Hematopoietic multipotent progenitor cell treated with erythropoietin and hydrocortisone succinate and interleukin-3 and kit ligand, for 4 days (in vitro differentiated cells): ENCODE measurements around the gene ZNF296.

Experiments used
- DNase-seq: peaks from one replicate; pipeline ENCODE4 v3.0.0-alpha.2; 2015

The ZNF296 gene

GRCh38 chr19:45057444-45057843, 18.8 kb downstream of the ZNF296 start:
- DNase-seq = no peak

DNA sequence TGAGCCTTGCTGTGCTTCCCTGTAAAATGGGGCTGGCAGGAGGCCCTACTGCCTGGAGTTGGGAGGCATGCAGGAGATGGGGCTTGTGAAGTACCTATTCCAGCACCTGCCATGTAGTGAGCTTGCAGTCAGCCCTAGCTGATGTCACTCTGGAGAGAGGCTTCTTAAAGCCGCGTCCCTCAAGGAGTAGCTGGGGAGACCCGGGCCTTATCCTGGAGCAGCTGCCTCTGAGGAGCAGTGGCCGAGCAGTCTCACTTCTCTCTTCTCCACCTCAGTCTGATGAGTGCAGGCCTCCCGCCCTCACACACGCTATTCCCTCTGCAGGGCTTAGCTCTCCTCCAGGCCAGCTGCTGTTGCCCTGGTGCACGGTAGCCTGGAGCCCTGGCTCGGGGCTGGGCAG, 19.4 kb downstream of the ZNF296 start:
- DNase-seq = no peak

GRCh38 chr19:45051929-45052579, 24.2 kb downstream of the ZNF296 start:
- no peak for DNase-seq

DNA sequence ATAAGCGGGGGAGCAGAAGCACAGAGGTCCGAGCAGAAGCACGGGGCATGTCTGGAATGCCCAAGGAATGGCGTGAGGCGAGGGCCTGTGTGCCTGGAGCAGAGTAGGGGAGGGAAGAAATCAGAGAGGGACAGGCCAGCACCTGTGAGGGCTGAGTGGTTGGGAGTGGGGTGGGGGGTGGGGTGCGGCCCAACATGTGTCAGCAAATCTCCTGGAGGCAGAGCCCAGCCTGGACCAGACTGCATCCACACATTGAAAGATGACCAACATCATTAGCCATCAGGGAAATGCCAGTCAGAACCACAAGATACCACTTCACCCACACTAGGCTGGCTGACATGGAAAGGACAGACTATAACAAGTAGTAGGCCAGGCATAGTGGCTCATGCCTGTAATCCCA, 26.2 kb downstream of the ZNF296 start:
- no peak for DNase-seq

GRCh38 chr19:45049073-45049736, 27.1 kb downstream of the ZNF296 start:
- no peak for DNase-seq

GRCh38 chr19:45047188-45047797, 29.0 kb downstream of the ZNF296 start:
- DNase-seq = peak; percentile 76

GRCh38 chr19:45046355-45046754, 29.9 kb downstream of the ZNF296 start:
- no peak for DNase-seq

GRCh38 chr19:45045671-45046353, 30.5 kb downstream of the ZNF296 start:
- DNase-seq = no peak

DNA sequence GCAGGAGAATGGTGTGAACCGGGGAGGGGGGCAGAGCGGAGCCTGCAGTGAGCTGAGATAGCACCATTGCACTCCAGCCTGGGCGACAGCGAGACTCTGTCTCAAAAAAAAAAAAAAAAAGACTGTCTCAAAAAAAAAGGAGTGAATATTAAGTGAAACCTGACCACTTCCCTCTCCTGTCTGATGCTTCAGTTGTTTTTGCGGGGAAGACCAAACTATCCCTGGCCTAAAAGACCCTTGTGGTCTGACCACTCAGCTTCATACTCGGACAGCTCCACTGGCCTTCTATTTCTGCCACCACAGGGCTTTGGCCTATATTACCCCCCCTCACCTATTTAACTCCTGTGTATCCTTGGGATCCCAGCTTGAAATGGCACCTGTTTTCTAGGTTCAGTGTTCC, 35.2 kb downstream of the ZNF296 start:
- no peak for DNase-seq

DNA sequence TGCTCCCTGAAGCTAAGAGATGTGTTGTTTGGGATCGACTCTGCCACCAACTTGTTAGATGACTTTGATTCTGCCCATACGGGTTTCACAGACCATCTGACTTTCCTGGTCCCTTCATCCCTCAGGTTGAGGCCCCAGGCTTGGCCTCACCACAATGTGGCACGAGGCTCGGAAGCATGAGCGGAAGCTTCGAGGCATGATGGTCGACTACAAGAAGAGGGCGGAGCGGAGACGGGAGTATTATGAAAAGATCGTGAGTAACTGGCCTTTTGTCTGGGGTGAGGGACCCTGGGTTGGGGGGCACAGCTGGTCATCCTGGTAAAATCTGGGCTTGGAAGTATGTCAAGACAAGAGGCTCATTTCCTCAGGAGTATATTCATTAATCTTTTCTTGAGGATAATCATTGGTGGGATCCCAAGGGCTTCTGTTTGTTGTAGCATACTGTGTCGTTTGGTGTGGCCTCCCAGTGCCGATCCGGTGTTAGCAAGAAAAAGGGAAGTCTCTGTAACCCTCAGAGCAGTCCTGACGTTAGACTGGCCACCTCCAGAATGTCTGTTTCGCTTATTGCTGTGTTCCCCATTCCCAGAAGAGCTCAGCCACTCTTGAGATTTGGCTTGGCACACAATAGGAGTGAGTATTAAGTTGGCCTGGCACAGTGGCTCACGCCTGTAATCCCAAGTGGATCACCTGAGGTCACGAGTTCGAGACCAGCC, 36.1 kb downstream of the ZNF296 start:
- peak; percentile 59 for DNase-seq

DNA sequence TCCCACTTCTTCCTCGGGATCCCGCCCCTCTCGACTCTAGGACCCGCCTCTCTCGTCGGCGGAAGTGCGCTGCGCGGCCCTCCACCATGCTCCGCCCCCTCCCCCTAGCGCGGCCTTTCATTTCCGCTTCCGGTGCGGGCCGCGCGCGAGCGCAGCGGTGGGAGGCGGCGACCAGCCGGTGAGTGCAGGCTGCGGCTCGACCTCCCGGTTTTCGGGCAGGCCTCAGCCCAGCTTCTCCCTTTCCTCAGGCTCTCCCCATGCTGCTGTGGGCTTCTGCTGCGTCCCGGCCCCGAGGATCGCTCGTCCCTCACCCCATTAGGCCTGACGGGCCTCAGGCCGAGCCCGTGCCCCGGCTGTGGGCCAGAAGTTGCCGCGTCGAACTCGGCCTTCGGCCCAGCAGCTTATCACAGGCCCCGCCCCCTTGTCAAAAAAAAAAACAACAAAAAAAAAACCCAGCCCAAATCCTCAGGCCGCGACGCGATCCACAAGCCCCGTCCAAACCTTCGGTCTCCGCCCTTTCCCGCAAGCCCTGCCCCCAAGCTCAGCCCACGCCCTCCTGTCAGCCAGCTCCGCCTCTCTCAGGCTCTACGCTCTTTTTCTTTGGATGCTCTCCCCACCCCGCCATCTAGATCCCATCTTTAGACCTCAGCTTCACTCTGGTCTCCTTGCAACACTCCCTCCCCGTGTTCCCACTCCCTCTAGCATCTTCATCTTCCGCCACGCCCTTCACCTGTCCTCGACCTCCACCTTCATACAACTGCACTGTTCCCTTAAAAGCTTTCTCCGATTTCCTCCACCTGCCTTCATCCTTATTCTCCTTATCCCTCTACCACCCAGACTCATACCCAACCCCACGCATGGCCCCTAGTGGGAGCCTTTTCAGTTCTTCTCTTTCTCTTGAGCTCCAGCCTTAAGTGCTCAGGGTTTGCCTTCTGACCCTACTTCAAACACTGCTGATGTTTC, 37.1 kb downstream of the ZNF296 start, which contains the start of gene CLASRP:
Gene CLASRP (plus strand): TSS at position 115 of the 963 bp plus-strand sequence. CDS start 1,168 bp downstream, outside the sequence.
- DNase-seq = peak; percentile 96

DNA sequence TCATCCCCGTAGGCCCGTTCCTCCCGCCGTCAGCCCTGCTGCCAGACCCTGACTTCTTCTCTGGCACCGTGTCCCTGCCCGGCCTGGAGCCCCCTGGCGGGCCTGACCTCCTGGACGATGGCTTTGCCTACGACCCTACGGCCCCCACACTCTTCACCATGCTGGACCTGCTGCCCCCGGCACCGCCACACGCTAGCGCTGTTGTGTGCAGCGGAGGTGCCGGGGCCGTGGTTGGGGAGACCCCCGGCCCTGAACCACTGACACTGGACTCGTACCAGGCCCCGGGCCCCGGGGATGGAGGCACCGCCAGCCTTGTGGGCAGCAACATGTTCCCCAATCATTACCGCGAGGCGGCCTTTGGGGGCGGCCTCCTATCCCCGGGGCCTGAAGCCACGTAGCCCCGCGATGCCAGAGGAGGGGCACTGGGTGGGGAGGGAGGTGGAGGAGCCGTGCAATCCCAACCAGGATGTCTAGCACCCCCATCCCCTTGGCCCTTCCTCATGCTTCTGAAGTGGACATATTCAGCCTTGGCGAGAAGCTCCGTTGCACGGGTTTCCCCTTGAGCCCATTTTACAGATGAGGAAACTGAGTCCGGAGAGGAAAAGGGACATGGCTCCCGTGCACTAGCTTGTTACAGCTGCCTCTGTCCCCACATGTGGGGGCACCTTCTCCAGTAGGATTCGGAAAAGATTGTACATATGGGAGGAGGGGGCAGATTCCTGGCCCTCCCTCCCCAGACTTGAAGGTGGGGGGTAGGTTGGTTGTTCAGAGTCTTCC, 38.7 kb downstream of the ZNF296 start:
- DNase-seq = no peak

DNA sequence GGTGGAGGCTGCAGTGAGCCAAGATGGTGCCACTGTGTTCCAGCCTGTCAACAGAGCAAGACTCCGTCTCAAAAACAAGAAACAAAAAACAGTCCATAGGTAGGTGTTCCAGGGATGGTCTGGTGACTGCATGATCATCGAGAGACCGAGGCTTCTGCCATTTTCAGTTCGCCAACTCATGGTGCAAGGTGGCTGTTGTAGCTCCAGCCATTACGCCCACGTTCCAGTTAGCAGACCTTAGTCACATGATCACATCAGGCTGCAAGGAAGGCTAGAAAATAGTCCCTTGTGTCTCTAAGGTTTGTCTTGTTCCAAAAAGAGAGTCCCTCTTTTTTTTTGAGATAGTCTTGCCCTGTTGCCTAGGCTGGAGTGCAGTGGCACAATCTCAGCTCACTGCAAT, 40.5 kb downstream of the ZNF296 start:
- no peak for DNase-seq

DNA sequence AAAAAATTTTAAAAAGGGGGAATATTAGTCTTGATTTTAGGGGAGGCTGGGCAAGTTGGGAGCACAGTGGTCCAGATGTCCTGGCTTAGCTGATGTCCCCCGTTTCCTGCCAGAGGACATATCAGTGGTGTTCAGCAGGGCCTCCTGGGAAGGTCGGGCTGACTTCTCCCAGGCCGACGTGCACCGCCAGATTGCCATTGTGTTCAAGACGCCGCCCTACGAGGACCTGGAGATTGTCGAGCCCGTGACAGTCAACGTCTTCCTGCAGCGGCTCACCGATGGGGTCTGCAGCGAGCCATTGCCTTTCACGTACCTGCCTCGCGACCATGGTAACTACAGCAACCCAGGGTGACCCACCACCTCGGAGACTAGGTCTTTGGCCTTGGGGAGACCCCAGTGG, 43.9 kb downstream of the ZNF296 start:
- DNase-seq = no peak

GRCh38 chr19:45030825-45031224, 45.5 kb downstream of the ZNF296 start:
- DNase-seq = no peak

GRCh38 chr19:45027371-45027770, 48.9 kb downstream of the ZNF296 start:
- no peak for DNase-seq

DNA sequence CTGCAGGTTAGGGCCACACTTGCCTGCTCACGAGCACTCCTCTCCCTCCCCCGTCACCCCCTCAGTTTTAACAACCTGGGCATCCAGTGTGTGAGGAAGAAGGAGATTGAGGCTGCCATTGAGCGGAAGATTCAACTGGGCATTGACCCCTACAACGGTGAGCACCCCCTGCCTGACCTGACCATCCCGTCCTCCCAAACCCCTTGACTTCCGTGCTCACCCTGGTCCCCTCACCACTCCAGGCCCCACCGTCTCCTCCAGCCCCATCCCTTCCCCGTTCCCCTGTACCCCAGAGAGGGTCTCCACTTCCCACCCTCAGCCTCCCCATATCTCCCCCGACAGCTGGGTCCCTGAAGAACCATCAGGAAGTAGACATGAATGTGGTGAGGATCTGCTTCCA, 51.0 kb downstream of the ZNF296 start:
- no peak for DNase-seq

GRCh38 chr19:45023048-45023447, 53.2 kb downstream of the ZNF296 start:
- DNase-seq = no peak

GRCh38 chr19:45021971-45022370, 54.3 kb downstream of the ZNF296 start:
- DNase-seq = no peak
